GM13977 (cell line): ENCODE measurements around the gene ABHD12.

Experiments
- DNase-seq: peaks from one replicate; pipeline ENCODE4 v3.0.0; 2012; ENCODE audit warnings: low spot score
- CTCF ChIP-seq: IDR thresholded peaks from 2 replicates; pipeline ENCODE4 v1.5.1; 2012; ENCODE audit warnings: mild to moderate bottlenecking, control low read depth; ENCODE audit not compliant: insufficient read depth; ENCODE audit errors: extremely low read depth, missing control alignments
- in situ Hi-C: fragments of 300-500 bp; cut with MboI; formaldehyde crosslinking; loops from one replicate; pipeline ENCODE4 v1.12.0; 2022; ENCODE audit warnings: low sequenced_read_pairs, low pct_unique_long_range_greater_than_20kb, mixed read lengths, inconsistent platforms; ENCODE audit not compliant: unreplicated experiment

Gene ABHD12

GRCh38 chr20:25257130-25257529 lies 133.5 kb downstream of the ABHD12 start:
- in situ Hi-C loops: no loop called here
- no peak for TF ChIP-seq CTCF
- DNase-seq: no peak

DNA sequence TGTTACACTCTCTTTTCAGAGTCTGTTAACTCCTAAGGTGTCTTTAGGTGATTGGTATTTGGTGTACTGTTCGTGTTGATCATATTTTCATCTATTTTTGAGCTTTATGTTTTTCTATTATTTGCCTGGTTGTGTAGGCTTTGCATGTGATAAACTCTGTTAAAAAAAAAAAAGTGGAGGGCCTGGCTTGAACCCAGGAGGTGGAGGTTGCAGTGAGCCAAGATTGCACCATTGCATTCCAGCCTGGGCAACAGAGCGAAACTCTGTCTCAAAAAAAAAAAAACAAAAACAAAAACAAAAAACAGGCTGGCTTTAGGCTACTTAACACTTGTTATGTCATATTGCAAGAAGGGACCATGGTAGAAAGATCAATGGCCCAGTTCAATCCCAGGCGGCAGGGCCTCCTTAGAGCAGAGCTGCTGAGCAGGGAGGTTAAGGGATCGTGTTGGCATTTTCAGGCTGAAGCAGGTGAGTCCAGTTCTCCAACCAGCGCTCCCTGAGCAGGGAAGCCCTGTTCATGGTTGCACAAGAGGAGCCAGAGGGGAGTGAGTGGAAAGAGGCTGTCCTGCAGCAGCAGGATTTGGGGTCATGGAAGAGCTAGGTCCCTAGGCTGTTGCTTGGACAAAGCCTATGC lies 134.3 kb downstream of the ABHD12 start:
- in situ Hi-C loops: no loop called here
- TF ChIP-seq CTCF: no peak
- no peak for DNase-seq

DNA sequence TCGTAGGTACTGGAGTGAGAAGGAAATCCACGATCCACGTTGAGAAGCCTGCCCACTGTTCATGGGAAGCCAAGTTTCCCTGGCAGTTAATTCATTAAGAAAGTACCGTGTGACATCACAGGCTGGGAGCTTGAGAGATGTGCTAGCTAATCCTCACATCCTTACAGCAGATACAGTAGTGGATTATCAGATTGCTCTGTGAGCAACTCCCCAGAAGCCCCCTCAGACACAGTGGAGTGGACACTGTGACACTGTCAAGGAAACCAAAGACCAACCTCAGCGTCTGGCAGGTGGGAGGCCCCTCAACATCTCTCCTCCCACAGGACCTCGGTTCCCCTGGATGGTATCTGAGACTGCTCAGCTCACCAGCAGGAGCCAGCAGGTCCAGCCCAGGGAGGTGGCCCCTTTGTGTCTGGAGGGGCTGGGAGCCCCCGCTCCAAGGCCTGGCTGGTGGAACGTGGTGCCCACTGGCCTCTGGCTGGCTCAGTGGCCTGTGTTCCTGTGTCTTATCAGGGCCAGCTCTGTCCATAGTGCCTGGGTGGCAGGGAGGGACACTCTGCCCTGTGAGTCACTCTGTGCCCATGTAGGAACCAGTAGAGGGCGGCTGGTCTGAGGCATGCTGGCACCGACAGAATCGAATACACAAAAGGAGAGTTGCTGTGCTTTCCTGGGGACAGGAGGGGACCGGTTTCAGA lies 135.5 kb downstream of the ABHD12 start:
- in situ Hi-C loops: no loop called here

GRCh38 chr20:25254571-25254970 lies 136.1 kb downstream of the ABHD12 start:
- no peak for DNase-seq
- no peak for TF ChIP-seq CTCF
- in situ Hi-C loops: no loop called here

More for the DNA sequence above, 135.5 kb downstream of the ABHD12 start:
- no peak for DNase-seq
- TF ChIP-seq CTCF: no peak

GRCh38 chr20:25253606-25254275 lies 136.9 kb downstream of the ABHD12 start:
- in situ Hi-C loops: no loop called here
- no peak for TF ChIP-seq CTCF
- no peak for DNase-seq

DNA sequence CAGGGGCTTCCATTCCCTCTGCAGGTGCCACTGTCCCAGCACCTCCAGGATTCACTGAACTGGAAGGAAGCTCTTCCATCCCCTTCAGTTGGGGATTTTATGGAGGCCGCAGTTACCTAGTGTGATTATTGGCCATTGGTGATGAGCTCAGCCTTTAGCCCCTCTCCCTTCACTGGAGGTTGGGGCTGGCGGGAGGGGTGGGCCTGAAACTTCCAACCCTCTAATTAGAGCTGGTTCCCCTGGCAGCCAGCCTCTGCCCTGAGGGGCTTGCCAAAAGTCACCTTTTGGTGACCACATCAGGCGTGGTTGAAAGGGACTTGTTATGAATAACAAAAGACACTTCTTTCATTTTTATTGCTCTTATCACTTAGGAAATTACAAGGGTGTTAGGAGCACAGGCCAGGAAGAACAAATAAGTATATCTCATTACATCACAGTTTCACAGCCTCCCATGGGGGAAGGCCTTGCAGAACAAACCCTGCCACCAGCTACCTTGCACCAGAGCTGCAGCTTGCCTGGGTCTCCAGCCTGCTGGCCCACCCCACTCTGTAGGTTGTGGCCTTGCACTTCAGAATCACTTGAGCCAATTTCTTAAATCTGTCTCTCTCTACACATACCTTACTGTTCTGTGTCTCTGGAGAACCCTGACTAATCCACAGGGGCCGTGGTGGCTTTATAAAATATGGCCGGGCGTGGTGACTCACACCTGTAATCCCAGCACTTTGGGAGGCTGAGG lies 137.8 kb downstream of the ABHD12 start:
- no peak for DNase-seq
- TF ChIP-seq CTCF: no peak
- in situ Hi-C loops: no loop called here
